ENCODE data around the gene EFNA5. TPM values are rescaled to one million over a fixed set of nuclear protein-coding genes. Genes with fewer than 3 reads are reported as not detected.
A peak's percentile ranks its signal among the peaks of the same experiment; 100 is the strongest.

Gene EFNA5
- total RNA-seq, 1 experiment from 2014 or later, result 216 TPM

DNA sequence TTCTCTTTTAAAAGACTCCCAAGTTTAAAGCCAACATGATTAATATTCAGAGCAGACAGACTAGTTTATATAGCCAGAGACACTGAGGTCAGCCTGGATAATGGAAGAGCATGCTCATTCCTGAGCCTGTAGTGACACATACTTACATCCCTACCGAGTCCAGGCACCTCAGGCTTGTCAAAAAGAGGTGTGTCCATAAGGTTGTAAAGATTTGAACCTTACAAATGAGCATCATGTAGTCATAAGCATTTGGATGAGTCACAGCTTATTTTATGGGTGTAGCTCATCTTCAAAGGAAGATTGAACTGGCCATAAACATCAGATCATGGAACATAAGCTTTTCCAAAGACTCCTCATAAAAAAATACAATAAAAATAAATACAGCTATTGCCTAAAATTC is 333.5 kb downstream of the EFNA5 start:
- BruUV-seq (replicated peaks), result no TSS peak
- no peaks in the 10 kb centered on the region for H3K9me3 Mint-ChIP-seq (ENCODE audit: low read depth, unreplicated experiment)
- CTCF ChIA-PET, result interaction anchor here (0.9 kb wide), 1 partner anchor 32 kb away, joined by 5 read pairs; no protein-coding TSS in a partner anchor
- no peak for DNase-seq
- H3K27ac Mint-ChIP-seq (ENCODE audit: unreplicated experiment), result no peak overlapping the region
- intact Hi-C loops (cut with micrococcal nuclease; ENCODE audit: unreplicated experiment), result no loop called here
- H3K36me3 Mint-ChIP-seq (ENCODE audit: insufficient read depth, unreplicated experiment), result no peaks in the 10 kb centered on the region
- no peak overlapping the region for H3K4me3 Mint-ChIP-seq (ENCODE audit: low read depth, unreplicated experiment)
- H3K4me1 Mint-ChIP-seq (ENCODE audit: low read depth, unreplicated experiment), result peaks cover 5% of the 10 kb centered on the region
- TF ChIP-seq, protein P1, sequence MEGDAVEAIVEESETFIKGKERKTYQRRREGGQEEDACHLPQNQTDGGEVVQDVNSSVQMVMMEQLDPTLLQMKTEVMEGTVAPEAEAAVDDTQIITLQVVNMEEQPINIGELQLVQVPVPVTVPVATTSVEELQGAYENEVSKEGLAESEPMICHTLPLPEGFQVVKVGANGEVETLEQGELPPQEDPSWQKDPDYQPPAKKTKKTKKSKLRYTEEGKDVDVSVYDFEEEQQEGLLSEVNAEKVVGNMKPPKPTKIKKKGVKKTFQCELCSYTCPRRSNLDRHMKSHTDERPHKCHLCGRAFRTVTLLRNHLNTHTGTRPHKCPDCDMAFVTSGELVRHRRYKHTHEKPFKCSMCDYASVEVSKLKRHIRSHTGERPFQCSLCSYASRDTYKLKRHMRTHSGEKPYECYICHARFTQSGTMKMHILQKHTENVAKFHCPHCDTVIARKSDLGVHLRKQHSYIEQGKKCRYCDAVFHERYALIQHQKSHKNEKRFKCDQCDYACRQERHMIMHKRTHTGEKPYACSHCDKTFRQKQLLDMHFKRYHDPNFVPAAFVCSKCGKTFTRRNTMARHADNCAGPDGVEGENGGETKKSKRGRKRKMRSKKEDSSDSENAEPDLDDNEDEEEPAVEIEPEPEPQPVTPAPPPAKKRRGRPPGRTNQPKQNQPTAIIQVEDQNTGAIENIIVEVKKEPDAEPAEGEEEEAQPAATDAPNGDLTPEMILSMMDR (IDR thresholded peaks at IDR 0.05; ENCODE audit: unreplicated experiment), result no peak
- no peaks in the 10 kb centered on the region for H3K27me3 Mint-ChIP-seq (ENCODE audit: unreplicated experiment)

DNA sequence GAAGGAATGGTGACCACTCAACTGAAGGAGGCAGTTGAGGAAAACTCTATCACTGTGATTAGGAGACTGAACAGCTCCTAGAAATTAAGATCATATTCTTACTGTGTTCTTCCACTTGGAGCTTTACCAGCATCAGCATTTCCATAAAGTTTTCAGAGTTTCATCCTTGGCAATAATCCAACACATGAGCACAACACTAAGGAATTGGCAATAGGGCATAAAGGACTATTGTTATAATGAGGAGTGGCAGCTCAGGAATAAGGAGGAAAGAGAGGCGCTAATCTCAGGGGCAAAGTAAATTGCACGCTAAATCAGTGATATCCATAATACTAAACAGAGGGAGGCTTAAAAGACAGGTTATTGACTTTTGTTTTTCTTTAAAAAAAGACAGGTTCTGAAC is 338.9 kb downstream of the EFNA5 start:
- DNase-seq, result peak; percentile 38
- BruUV-seq (replicated peaks), result no TSS peak

DNA sequence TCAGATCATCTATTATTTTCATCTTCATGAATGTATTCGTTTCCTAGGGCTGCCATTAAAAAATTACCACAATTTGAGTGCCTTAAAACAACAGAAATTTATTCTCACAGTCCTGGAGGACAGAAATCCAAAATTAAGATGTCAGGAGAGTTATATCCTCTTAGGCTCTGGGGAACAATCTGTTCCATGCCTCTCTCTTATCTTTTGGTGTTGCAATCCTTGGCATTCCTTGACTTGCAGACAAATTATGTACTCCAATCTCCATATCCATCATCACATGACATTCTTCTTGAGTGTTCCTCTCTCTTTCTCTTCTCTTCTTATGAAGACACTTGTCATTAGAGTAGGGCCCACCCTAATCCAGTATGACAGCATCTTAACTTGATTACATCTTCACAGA is 339.4 kb downstream of the EFNA5 start:
- H3K4me1 Mint-ChIP-seq (ENCODE audit: low read depth, unreplicated experiment), result peaks cover 23% of the 10 kb centered on the region
- BruUV-seq (replicated peaks), result no TSS peak

More for the DNA sequence above, 338.9 kb downstream of the EFNA5 start:
- H3K4me3 Mint-ChIP-seq (ENCODE audit: low read depth, unreplicated experiment), result no peak overlapping the region
- peaks cover 3% of the 10 kb centered on the region for H3K9me3 Mint-ChIP-seq (ENCODE audit: low read depth, unreplicated experiment)
- no peaks in the 10 kb centered on the region for H3K27me3 Mint-ChIP-seq (ENCODE audit: unreplicated experiment)
- H3K4me1 Mint-ChIP-seq (ENCODE audit: low read depth, unreplicated experiment), result peaks cover 23% of the 10 kb centered on the region
- CTCF ChIA-PET, result interaction anchor here (0.6 to 1.4 kb wide), 3 partner anchors 48 to 259 kb away, joined by 3 to 4 read pairs (median 4); no protein-coding TSS in a partner anchor
- H3K36me3 Mint-ChIP-seq (ENCODE audit: insufficient read depth, unreplicated experiment), result no peaks in the 10 kb centered on the region
- TF ChIP-seq, protein P1 (IDR thresholded peaks at IDR 0.05; ENCODE audit: unreplicated experiment), result no peak
- peak overlapping the region; percentile 84 for H3K27ac Mint-ChIP-seq (ENCODE audit: unreplicated experiment)
- intact Hi-C loops (cut with micrococcal nuclease; ENCODE audit: unreplicated experiment), result loop anchor here (2.0 kb wide), 1 partner anchor 41 kb away; no protein-coding TSS in a partner anchor

DNA sequence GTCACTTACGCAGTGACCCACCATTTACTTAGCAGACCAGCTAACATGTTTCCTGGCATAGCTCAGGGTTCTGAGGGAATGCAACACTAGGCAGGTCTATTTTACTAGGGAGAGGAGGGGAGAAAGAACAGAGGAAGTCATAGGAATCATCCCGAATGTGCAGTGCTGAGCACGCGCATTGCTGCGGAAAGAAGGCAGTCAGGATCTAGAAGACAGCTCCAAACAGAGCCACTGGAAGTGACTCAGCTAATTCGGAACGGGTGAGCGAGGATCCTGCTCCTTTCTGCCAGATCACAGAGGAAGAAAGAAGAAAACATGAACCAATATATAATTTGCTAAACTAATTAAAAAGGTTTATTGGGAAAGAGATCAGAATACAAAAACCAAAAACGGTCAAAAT is 339.8 kb downstream of the EFNA5 start:
- intact Hi-C loops (cut with micrococcal nuclease; ENCODE audit: unreplicated experiment), result no loop called here
- Mint-ChIP-seq H3K4me3 (ENCODE audit: low read depth, unreplicated experiment) (no peak overlapping the region), H3K4me1 (ENCODE audit: low read depth, unreplicated experiment) (peaks cover 23% of the 10 kb centered on the region), H3K36me3 (ENCODE audit: insufficient read depth, unreplicated experiment) (no peaks in the 10 kb centered on the region), H3K27me3 (ENCODE audit: unreplicated experiment) (no peaks in the 10 kb centered on the region), H3K27ac (ENCODE audit: unreplicated experiment) (no peak overlapping the region), H3K9me3 (ENCODE audit: low read depth, unreplicated experiment) (peaks cover 3% of the 10 kb centered on the region)
- TF ChIP-seq, protein P1 (IDR thresholded peaks at IDR 0.05; ENCODE audit: unreplicated experiment), result no peak
- BruUV-seq (replicated peaks), result no TSS peak
- no peak for DNase-seq
- CTCF ChIA-PET, result no interaction called here

More for the DNA sequence above, 339.4 kb downstream of the EFNA5 start:
- Mint-ChIP-seq H3K9me3 (ENCODE audit: low read depth, unreplicated experiment) (peaks cover 3% of the 10 kb centered on the region), H3K36me3 (ENCODE audit: insufficient read depth, unreplicated experiment) (no peaks in the 10 kb centered on the region), H3K4me3 (ENCODE audit: low read depth, unreplicated experiment) (no peak overlapping the region), H3K27me3 (ENCODE audit: unreplicated experiment) (no peaks in the 10 kb centered on the region), H3K27ac (ENCODE audit: unreplicated experiment) (peak overlapping the region; percentile 84)
- CTCF ChIA-PET, result interaction anchor here (0.6 to 1.4 kb wide), 3 partner anchors 48 to 260 kb away, joined by 3 to 4 read pairs (median 4); no protein-coding TSS in a partner anchor
- TF ChIP-seq, protein P1 (IDR thresholded peaks at IDR 0.05; ENCODE audit: unreplicated experiment), result no peak
- intact Hi-C loops (cut with micrococcal nuclease; ENCODE audit: unreplicated experiment), result no loop called here
- no peak for DNase-seq

Measured in Calu3 (cell line).